HG02938 (cell line): ENCODE measurements around the gene PAFAH1B2.

ENCODE experiments used
- ATAC-seq: cut with Tn5 transposase; IDR thresholded peaks from one replicate; pipeline ENCODE4 v1.9.1; 2021; ENCODE audit warnings: mild to moderate bottlenecking, moderate library complexity; ENCODE audit not compliant: unreplicated experiment

PAFAH1B2 gene

GRCh38 chr11:117187799-117188481, 43.9 kb downstream of the PAFAH1B2 start:
- ATAC-seq, result no peak

- ATAC-seq, result no peak
Measured at GRCh38 chr11:117188620-117189081, 44.6 kb downstream of the PAFAH1B2 start.

- ATAC-seq, result peak; percentile 64
Measured at GRCh38 chr11:117189191-117189940, 45.3 kb downstream of the PAFAH1B2 start.

GRCh38 chr11:117189941-117190544, 46.0 kb downstream of the PAFAH1B2 start:
- ATAC-seq, result no peak

GRCh38 chr11:117191680-117192400, 47.8 kb downstream of the PAFAH1B2 start:
- ATAC-seq, result no peak

GRCh38 chr11:117192401-117192875, 48.4 kb downstream of the PAFAH1B2 start:
- no peak for ATAC-seq

GRCh38 chr11:117193130-117194020, 49.3 kb downstream of the PAFAH1B2 start:
- no peak for ATAC-seq

- ATAC-seq, result no peak
Measured at GRCh38 chr11:117194267-117194666, 50.2 kb downstream of the PAFAH1B2 start.

- ATAC-seq, result no peak
Measured at GRCh38 chr11:117195258-117195657, 51.2 kb downstream of the PAFAH1B2 start.

GRCh38 chr11:117195761-117196160, 51.7 kb downstream of the PAFAH1B2 start:
- ATAC-seq, result no peak

- ATAC-seq, result no peak
Measured at GRCh38 chr11:117197006-117197405, 52.9 kb downstream of the PAFAH1B2 start.

GRCh38 chr11:117197516-117198456, 53.7 kb downstream of the PAFAH1B2 start:
- no peak for ATAC-seq

- no peak for ATAC-seq
Measured at GRCh38 chr11:117198613-117199012, 54.5 kb downstream of the PAFAH1B2 start.

GRCh38 chr11:117199053-117199915, 55.2 kb downstream of the PAFAH1B2 start, which contains the start of gene TAGLN:
Gene TAGLN (plus strand): TSS chr11:117199370. CDS start chr11:117203014, 3,644 bp downstream.
- ATAC-seq, result no peak

- ATAC-seq, result no peak
Measured at GRCh38 chr11:117199916-117200812, 56.1 kb downstream of the PAFAH1B2 start.

GRCh38 chr11:117200813-117201657, 56.9 kb downstream of the PAFAH1B2 start:
- no peak for ATAC-seq
